IMR-90 (cell line): Measurements from ENCODE around the gene KRT76.

ENCODE experiments used
- CEBPB ChIP-seq: IDR thresholded peaks from 2 replicates; pipeline ENCODE4 v1.6.1; 2012; ENCODE audit warnings: low read depth, low read length, improper control_type of control experiment
- MXI1 ChIP-seq: IDR thresholded peaks from 2 replicates; pipeline ENCODE4 v1.6.1; 2012; ENCODE audit warnings: low read depth, mild to moderate bottlenecking, low read length, moderate library complexity, borderline replicate concordance
- POLR2A ChIP-seq: IDR thresholded peaks from 2 replicates; pipeline ENCODE4 v1.6.1; 2012; ENCODE audit warnings: mild to moderate bottlenecking, low read depth, low read length
- RCOR1 ChIP-seq: IDR thresholded peaks from 2 replicates; pipeline ENCODE4 v1.6.1; 2012; ENCODE audit warnings: mild to moderate bottlenecking, low read length, improper control_type of control experiment; ENCODE audit not compliant: insufficient replicate concordance
- SMC3 ChIP-seq: fragments of 150-350 bp; IDR thresholded peaks from 2 replicates; pipeline ENCODE4 v1.6.1; 2016; ENCODE audit warnings: low read depth, mild to moderate bottlenecking, antibody characterized with exemption, low read length, moderate library complexity
- TF ChIP-seq, protein P1 (sequence below): conservative IDR thresholded peaks from 2 replicates; pipeline ENCODE4 v1.5.1; 2012; ENCODE audit warnings: mild to moderate bottlenecking, low read depth, low read length, improper control_type of control experiment
- TF ChIP-seq, protein P2 (sequence below): fragments of 150-350 bp; IDR thresholded peaks from 2 replicates; pipeline ENCODE4 v1.6.1; 2016; ENCODE audit warnings: low read depth, mild to moderate bottlenecking, low read length, moderate library complexity, borderline replicate concordance

GRCh38 chr12:52778833-52779232, 1.7 kb upstream of the KRT76 start:
- TF ChIP-seq, protein P1, sequence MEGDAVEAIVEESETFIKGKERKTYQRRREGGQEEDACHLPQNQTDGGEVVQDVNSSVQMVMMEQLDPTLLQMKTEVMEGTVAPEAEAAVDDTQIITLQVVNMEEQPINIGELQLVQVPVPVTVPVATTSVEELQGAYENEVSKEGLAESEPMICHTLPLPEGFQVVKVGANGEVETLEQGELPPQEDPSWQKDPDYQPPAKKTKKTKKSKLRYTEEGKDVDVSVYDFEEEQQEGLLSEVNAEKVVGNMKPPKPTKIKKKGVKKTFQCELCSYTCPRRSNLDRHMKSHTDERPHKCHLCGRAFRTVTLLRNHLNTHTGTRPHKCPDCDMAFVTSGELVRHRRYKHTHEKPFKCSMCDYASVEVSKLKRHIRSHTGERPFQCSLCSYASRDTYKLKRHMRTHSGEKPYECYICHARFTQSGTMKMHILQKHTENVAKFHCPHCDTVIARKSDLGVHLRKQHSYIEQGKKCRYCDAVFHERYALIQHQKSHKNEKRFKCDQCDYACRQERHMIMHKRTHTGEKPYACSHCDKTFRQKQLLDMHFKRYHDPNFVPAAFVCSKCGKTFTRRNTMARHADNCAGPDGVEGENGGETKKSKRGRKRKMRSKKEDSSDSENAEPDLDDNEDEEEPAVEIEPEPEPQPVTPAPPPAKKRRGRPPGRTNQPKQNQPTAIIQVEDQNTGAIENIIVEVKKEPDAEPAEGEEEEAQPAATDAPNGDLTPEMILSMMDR = no peak
- TF ChIP-seq POLR2A (no peak), RCOR1 (no peak), CEBPB (no peak), SMC3 (no peak), MXI1 (no peak)
- TF ChIP-seq, protein P2, sequence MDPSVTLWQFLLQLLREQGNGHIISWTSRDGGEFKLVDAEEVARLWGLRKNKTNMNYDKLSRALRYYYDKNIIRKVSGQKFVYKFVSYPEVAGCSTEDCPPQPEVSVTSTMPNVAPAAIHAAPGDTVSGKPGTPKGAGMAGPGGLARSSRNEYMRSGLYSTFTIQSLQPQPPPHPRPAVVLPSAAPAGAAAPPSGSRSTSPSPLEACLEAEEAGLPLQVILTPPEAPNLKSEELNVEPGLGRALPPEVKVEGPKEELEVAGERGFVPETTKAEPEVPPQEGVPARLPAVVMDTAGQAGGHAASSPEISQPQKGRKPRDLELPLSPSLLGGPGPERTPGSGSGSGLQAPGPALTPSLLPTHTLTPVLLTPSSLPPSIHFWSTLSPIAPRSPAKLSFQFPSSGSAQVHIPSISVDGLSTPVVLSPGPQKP = no peak
